GM18526 (cell line): ENCODE data around the gene DAB1.

Source experiments
- POLR2A ChIP-seq: IDR thresholded peaks from 3 replicates; pipeline ENCODE4 v1.6.1; 2011; ENCODE audit not compliant: insufficient read length; ENCODE audit errors: extremely low read depth

Gene DAB1

DNA sequence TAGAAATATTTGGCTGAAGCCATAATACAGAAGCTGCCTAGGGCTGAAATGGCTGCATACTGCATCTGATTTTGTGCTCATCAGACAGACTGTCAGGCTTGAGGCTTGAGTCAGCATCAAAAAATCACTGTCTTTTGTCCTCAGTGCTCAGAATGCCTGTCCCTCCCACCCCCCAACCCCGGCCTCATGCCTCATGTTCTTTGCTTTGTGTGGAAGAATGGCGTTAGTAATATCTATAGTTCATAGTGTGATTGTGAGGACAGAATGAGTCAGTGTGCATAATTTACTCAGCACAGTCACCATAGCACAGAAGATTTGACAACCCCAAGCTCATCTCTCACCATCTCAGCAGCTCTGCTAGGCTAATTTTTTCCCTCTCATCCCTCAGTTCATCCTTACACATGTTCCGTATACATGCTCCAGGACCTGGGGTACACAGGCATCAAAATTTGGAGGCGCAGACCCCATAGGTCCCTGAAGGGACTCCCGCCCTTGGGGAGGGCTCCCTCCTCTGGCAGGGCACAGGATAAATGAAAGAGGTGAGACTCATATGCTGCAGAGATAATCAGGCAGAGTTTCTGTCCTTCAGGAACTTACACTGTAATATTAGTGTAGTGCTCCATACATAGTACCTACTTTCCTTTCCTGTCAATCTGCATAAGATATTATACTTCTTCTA, 299.0 kb downstream of the DAB1 start:
- no peak for TF ChIP-seq POLR2A

DNA sequence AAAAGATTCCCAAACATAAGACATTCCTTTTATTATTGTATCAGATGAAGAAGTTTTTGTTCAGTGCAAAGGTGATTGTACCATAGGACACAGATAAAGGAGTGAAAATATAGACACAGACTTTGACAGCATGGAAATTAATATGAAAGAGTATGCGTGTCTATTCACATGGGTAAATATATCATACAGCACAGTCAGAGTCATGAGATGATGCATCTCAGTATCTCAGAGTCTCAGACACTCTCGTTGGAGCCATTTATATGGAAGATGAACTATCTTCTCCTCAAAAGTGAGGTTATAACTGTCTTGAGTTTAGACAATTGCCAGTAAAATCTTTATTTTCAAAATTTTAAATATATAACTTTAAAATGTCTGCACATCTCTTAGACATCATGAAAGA, 299.7 kb downstream of the DAB1 start:
- TF ChIP-seq POLR2A, result no peak

DNA sequence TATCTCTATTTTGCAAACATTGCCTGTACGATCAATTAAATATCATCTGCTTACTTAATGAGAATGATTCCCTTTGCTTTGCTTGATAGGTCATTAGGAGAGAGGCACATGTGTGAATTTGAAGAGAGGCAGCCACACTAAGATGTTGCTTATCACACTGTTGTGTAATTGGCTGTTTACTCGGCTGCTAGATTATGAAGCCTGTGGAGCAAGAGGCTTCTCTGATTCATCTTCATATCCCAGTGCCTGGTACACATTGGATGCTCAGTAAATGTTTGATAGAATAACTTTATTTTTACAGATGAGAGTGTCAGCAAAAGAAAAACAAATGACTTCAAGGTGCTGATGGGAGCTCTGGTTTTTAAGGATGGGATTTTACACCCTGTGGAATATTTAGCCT, 301.8 kb downstream of the DAB1 start:
- TF ChIP-seq POLR2A, result no peak

DNA sequence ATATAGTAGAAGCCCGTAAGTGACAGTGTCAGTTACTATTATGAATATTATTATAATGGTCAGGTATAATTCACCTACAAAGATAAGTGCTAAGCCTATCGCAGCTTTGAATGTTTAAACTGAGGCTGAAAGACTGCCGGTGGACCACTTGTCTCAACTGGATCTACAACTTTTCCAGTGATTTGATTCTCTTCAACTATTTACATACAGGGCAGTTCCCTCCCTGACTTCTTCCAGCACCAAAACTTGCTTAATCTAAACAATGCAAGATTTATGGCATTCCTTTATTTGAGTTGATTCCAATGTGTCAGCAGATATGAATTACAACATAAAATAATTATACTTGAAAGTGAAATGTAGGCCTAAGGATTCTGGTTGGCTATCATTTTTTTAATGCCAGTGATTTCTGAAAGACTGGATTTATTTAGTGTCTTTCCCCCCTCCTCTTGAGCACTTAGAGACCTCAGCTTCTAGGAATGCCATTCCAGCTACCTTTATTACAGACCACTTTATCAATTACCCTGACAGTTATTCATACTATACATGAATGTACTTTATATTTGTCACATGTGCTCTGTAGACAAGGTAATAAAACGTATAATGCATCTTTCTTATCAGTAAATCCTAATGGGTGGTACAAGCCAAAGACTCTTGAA, 304.8 kb downstream of the DAB1 start:
- no peak for TF ChIP-seq POLR2A

DNA sequence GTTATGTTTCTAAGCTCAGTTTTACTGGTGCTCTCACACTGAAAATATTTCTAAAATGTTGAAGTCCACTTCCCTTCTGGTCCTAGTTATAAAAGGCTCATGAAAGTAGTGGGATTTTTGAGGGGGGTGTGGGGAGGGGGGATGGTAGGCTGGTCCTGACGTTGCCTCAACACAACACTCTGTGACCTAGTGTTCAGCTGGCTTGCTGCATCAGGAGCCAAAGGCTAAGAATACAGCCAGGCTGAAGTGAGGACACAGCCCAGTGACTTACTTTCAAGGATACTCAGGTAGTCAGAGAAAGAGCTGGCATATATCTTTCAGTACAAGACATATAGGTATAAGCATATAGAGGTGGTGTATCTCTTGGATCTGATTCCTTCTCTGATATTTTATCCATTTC, 306.1 kb downstream of the DAB1 start:
- TF ChIP-seq POLR2A, result no peak

DNA sequence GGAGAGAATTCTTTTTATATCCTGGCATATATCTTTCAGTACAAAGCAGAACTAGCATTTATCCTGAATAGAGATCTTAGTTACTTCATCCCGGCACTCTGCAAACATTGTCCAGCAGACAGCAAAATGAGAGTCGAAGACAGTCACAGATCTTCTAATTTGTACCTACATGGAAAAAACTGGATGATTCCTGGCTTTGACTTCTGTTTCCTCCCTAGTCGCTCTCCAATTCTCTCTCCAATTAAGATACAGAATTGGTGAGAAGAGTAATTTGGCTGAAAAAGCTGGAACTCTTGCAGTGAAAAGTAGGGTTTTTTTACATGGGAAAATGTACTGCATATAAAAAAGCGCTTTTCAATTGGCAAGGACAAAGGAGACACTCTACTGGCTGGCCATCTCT, 307.0 kb downstream of the DAB1 start:
- no peak for TF ChIP-seq POLR2A

DNA sequence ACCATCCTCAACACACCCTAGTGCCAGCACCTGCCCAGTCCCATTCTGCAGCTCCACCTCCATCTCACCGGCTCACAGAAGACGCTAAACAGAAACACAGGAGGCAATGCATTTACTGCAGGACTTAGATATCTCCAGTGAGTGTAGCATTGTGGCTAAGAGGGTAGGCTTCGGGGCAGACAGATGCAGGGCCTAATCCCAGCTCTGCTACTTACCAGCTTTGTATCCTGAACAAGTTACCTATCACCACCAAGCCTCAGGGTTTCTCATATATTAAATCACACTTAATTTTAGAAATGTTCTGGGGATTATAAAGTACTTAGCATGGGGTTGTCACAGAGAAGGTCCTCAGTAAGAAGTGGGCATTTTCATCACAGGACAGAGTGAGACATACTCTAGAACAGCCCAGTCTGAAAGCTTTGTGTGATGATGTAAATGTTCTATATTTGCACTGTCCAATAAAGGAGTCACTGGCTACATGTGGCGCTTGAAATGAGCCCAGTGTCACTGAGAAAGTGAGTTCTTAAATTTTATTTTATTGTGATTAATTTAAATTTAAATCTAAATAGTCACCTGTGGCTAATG, 308.7 kb downstream of the DAB1 start:
- no peak for TF ChIP-seq POLR2A

DNA sequence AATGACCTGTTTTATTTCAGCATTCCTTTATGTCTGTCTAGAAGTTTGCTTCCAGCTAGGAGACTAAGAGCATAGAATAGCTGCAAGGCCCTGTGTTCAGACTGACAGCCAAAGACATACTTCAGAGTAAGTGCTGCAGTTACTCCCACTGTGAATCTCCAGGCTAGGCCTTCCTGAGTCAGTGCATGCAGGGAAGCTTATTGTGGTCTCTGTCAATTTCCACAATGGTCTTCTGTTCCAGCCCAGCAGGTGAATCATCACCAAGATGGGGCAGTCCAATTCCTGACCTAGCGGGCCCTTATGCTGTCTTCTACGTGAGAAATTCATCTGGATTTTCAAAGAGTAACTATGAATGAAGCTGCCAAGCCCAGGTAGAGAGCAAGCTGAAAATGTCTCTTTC, 311.7 kb downstream of the DAB1 start:
- TF ChIP-seq POLR2A, result no peak

DNA sequence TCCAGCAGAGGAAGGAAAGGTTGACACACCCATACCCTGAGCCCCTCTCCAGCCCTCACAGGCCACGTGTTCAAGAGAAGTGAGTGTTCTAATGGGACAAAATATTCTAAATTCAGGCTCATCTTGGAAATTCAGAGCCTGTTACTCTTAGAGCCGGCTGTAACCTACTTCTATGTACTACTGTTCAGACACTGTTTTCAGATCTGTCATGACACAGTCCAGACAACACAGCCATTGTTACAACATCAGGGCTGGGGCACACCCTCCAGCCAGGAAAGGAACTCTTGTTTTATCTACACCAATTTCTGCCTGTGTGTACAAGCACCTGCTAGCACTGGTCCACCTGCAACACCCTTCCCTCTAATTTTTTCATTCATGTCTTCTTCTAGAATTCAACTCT, 312.7 kb downstream of the DAB1 start:
- no peak for TF ChIP-seq POLR2A

DNA sequence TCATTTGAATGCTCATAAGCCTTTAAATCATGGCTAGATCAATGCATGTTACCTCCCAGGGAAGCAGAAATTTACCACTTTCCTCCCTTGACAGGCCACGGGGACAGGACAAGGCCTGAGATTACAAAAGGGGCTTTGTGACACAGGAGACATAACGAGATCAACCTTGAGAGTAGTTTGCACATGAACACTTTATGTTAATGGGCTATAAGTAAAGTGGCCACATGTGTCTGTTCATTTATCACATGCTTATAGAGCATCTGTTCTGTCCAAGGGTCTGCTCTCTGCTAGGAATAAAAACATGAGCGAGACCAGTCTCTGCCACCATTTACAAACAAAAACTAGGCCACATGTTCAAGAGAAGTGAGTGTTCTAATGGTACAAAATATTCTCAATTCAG, 314.0 kb downstream of the DAB1 start:
- TF ChIP-seq POLR2A, result no peak

DNA sequence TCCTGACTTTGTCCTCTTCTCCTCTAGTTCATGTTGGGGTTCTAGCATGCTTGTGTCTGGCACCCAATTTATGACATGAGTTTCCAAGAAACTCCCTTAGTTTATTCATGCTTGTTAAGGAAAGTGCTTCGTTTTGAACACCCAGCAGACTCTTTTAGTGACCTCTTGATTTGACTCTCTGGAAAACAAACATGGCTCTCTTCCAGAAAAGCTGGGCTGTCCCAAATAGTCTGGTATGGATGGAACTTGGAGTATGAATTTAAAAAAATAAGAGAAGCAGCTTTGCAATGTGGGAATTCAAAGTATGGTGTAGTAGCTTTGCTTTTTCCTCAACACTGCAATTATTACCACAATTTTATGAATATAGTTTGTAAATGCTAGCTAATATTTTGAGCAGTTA, 314.6 kb downstream of the DAB1 start:
- TF ChIP-seq POLR2A, result no peak

DNA sequence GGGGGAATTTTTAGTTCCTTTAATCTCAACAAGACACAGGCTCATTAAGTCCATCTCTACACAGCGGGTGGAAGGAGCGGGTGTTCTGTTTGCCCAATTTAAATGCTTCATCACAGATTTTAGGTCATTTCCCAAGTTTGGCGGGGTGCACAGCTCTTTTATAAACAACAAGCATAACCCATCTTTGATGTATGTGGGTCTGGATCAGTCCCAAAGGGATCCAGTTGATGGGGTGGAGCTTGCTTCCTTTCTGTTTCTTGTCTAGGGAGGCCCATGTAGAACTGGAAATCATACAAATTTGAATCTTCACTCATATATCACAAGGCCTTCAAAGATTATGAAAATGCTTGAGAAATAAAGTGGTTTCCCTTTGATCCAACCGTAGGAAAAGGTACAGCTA, 317.6 kb downstream of the DAB1 start:
- no peak for TF ChIP-seq POLR2A

DNA sequence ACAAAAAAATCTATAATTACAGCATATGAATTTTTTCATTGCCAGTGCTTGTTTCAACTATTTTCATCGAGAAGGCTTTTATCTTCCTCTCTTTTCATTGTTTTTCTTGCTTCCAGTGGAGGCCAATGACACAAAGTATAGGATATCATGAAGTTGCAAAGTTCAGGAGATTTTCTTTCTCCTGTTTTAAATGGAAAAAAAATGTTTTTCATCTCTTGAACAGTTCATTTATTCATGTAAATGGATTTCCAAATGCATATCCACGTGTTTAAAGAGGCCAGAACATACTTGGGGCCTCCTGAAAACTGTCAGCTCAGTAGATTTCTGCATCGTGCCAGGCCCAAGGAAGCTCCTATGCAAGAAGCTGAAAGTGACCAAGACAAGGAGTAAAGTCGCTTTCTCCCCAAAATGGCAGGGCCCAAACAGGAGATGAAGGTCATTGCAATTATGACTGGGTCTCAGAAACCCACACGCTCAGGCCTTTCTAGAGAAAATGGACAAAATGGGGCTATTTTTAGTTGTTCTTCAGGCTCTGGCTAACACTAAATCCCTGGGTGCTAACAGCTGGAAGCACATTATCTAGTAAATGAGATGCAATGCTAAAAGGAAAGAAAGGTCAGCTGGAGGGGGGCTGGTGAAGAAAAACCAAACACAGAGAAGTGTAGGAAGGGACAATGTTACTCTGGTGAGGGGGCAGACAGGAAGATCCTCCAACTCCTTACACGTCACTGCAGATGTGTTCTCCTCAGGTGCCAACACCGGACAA, 321.1 kb downstream of the DAB1 start:
- TF ChIP-seq POLR2A, result no peak

DNA sequence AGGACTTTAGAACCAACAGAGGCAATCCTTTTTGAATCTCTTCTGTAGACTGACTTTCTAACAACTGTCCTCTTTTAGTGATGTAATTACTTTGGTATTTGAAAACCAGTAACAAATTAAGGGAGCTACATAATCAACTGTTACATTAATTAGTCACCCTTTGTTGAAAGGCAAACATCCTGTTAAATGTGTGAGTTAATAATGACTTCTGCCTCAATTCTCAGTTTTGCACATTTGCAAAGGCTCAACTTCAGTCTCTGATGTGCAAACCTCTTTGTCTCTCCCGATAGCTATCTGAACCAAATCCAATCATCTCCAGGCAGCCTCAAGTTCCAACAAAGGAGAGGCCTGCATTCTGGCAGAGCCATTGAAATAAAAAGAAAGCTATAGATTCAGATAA, 322.7 kb downstream of the DAB1 start:
- TF ChIP-seq POLR2A, result no peak

DNA sequence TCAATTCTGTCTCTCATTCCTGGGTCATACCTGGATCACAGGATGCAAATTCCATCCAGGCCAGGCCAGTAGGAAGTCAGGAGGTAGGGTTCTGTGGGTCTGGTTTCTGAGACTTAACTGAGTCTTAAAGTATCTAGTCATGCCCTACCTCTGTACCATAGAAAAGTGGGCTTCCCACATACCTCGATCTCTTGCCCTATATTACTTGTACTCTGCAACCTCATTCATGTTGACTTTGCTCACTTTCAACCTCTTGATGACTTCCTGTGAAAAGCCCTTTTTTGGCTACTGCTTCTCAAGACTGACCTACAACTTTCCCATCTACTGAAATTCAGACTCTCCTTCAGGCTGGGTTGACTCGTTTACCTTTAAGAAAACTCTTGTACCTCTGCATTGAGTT, 329.1 kb downstream of the DAB1 start:
- no peak for TF ChIP-seq POLR2A

DNA sequence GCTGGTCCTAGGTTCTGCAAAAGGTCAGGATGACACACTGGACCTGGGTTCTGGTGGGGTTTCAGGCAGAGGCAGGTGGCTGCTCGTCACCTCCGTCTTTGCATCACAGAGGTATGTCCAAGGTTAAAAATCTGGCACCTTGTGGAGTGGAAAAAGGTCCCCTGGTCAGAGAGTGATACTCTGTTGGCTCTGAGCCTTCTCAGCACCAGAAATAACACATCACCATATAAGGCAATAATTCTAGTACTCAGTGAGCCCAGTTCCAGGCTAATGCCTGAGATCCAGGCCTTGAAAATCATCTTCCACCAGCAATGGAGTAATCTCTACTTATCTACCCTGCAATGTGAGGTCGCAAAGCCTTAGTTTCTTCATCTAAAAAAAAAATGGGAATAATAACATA, 330.7 kb downstream of the DAB1 start:
- no peak for TF ChIP-seq POLR2A
